NB4 (cell line): ENCODE data around the gene ATP10A.

Source experiments
- POLR2A ChIP-seq: IDR thresholded peaks from 2 replicates; pipeline ENCODE4 v1.6.1; 2011; ENCODE audit warnings: mild to moderate bottlenecking; ENCODE audit not compliant: insufficient read length; ENCODE audit errors: extremely low read depth
- TF ChIP-seq, protein P1 (sequence below): IDR thresholded peaks from one replicate; pipeline ENCODE4 v1.5.1; 2012; ENCODE audit warnings: low read depth, low read length
- TF ChIP-seq, protein P2 (sequence below): IDR thresholded peaks from 2 replicates; pipeline ENCODE4 v1.6.1; 2011; ENCODE audit warnings: low read depth, low read length

DNA sequence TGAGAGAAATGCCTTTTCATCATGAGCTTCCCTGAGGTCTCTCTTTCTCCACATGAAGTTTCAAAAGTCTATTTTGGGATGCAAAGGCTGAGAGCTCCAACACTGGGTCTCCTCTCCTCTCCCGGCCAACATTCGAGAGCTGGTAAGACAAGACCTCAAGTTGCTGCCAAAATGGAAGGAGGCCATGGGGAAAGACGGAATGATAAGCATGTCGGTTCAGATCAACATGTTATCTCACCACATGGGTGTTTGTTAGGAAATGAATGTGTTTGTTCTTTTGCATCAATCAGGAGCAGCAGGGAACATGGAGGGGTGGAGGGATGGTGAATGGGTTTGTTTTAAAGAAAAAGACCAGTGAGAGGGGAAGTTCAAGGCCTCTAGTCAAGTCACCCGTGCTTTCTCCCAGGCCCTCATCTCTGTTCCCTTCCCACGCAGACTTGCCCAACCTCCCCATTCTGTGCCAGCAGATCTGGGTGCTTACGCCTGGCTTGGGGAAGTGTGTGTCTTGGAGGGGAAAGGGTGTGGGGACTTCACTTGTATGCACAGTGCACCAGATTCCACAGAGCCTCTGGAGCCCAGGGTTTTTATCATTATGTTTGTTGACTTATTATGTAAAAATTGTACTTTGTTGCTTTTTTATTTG, 23.5 kb upstream of the ATP10A start:
- TF ChIP-seq, protein P1, sequence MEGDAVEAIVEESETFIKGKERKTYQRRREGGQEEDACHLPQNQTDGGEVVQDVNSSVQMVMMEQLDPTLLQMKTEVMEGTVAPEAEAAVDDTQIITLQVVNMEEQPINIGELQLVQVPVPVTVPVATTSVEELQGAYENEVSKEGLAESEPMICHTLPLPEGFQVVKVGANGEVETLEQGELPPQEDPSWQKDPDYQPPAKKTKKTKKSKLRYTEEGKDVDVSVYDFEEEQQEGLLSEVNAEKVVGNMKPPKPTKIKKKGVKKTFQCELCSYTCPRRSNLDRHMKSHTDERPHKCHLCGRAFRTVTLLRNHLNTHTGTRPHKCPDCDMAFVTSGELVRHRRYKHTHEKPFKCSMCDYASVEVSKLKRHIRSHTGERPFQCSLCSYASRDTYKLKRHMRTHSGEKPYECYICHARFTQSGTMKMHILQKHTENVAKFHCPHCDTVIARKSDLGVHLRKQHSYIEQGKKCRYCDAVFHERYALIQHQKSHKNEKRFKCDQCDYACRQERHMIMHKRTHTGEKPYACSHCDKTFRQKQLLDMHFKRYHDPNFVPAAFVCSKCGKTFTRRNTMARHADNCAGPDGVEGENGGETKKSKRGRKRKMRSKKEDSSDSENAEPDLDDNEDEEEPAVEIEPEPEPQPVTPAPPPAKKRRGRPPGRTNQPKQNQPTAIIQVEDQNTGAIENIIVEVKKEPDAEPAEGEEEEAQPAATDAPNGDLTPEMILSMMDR: no peak
- TF ChIP-seq, protein P2, sequence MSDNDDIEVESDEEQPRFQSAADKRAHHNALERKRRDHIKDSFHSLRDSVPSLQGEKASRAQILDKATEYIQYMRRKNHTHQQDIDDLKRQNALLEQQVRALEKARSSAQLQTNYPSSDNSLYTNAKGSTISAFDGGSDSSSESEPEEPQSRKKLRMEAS: no peak
- no peak for TF ChIP-seq POLR2A
